HepG2 (cell line): Measurements from ENCODE around the gene LUZP1. TPM values are rescaled to one million over a fixed set of nuclear protein-coding genes. Genes with fewer than 3 reads are reported as not detected.

Experiments
- GTF3A ChIP-seq: sonication (generic); formaldehyde crosslinking; conservative IDR thresholded peaks from 2 replicates; pipeline ENCODE4 v1.4.0; 2020; ENCODE audit warnings: mild to moderate bottlenecking, missing genetic modification reagents
- MZF1 ChIP-seq: sonication (generic); formaldehyde crosslinking; IDR thresholded peaks from 2 replicates; pipeline ENCODE4 v1.8.1; 2023; ENCODE audit warnings: mild to moderate bottlenecking, missing genetic modification reagents, borderline replicate concordance
- SCMH1 ChIP-seq: sonication (generic); formaldehyde crosslinking; IDR thresholded peaks from 2 replicates; pipeline ENCODE4 v1.9.0; 2021; ENCODE audit warnings: missing genetic modification reagents, mild to moderate bottlenecking, borderline replicate concordance
- SOX13 ChIP-seq, 3 experiments: fragments of 450-650 bp in 1 of 3; sonication (generic) in 1 of 3; formaldehyde crosslinking in 1 of 3; IDR thresholded peaks in 2 of 3; conservative IDR thresholded peaks in 1 of 3; 2 replicates each; pipeline versions ENCODE4 v1.5.0 to v1.6.1; 2016 to 2020; ENCODE audit warnings: antibody characterized with exemption in 1 of 3, mild to moderate bottlenecking in 1 of 3, missing compliant biosample characterization in 1 of 3, missing genetic modification reagents in 1 of 3, moderate library complexity in 1 of 3
- SRY ChIP-seq: sonication (generic); formaldehyde crosslinking; IDR thresholded peaks from 2 replicates; pipeline ENCODE4 v1.8.0; 2022; ENCODE audit warnings: mild to moderate bottlenecking, missing genetic modification reagents
- TMF1 ChIP-seq: sonication (generic); formaldehyde crosslinking; IDR thresholded peaks from 2 replicates; pipeline ENCODE4 v1.8.1; 2022; ENCODE audit warnings: low read depth, missing genetic modification reagents
- XBP1 ChIP-seq: sonication (generic); formaldehyde crosslinking; IDR thresholded peaks from 2 replicates; pipeline ENCODE4 v1.5.0; 2020; ENCODE audit warnings: missing genetic modification reagents
- ZFP62 ChIP-seq: sonication (generic); formaldehyde crosslinking; IDR thresholded peaks from 2 replicates; pipeline ENCODE4 v1.4.0; 2020; ENCODE audit warnings: missing genetic modification reagents
- ZNF12 ChIP-seq: sonication (generic); formaldehyde crosslinking; IDR thresholded peaks from 2 replicates; pipeline ENCODE4 v1.5.0; 2020; ENCODE audit warnings: missing genetic modification reagents
- ZNF501 ChIP-seq: sonication (generic); formaldehyde crosslinking; IDR thresholded peaks from 2 replicates; pipeline ENCODE4 v1.5.1; 2020; ENCODE audit warnings: mild to moderate bottlenecking, moderate library complexity, missing genetic modification reagents
- ZNF530 ChIP-seq: sonication (generic); formaldehyde crosslinking; IDR thresholded peaks from 2 replicates; pipeline ENCODE4 v1.5.0; 2020; ENCODE audit warnings: low read depth, mild to moderate bottlenecking, missing genetic modification reagents
- ZNF629 ChIP-seq: sonication (generic); formaldehyde crosslinking; conservative IDR thresholded peaks from 2 replicates; pipeline ENCODE4 v1.5.0; 2020; ENCODE audit warnings: missing genetic modification reagents
- ZNF746 ChIP-seq: sonication (generic); formaldehyde crosslinking; IDR thresholded peaks from 2 replicates; pipeline ENCODE4 v1.8.0; 2022; ENCODE audit warnings: mild to moderate bottlenecking, missing genetic modification reagents
- ZNF878 ChIP-seq: sonication (generic); formaldehyde crosslinking; IDR thresholded peaks from 2 replicates; pipeline ENCODE4 v1.8.1; 2023; ENCODE audit warnings: mild to moderate bottlenecking, missing genetic modification reagents, moderate library complexity
- ZSCAN25 ChIP-seq: sonication (generic); formaldehyde crosslinking; IDR thresholded peaks from 2 replicates; pipeline ENCODE4 v1.8.0; 2022; ENCODE audit warnings: mild to moderate bottlenecking, missing genetic modification reagents
- polyA plus RNA-seq, 8 experiments: library from polyadenylated mRNA; depleted of rRNA in 3 of 8; stranded (reverse) in 7 of 8; unstranded in 1 of 8; fragments of >200 nt; fragmentation: Illumina TruSeq in 4 of 8; extraction: Trizol in 4 of 8; gene quantifications; 2 replicates each; pipeline versions ENCODE4 v1.2.1 to v1.2.3, GENCODE V29; 2011 to 2016; ENCODE audit warnings: low read depth in 4 of 8, missing spikeins in 1 of 8, mixed read lengths in 1 of 8; ENCODE audit not compliant: insufficient read depth in 1 of 8
- total RNA-seq, 5 experiments: library from RNA; depleted of rRNA; stranded (reverse); fragments of >200 nt; fragmentation: Illumina TruSeq; extraction: Trizol; gene quantifications; 2 replicates each; pipeline ENCODE4 v1.2.3, GENCODE V29; 2016; ENCODE audit warnings: low read depth in 1 of 5
- TF ChIP-seq, protein P1 (sequence below): sonication (generic); formaldehyde crosslinking; IDR thresholded peaks from 2 replicates; pipeline ENCODE4 v1.4.0; 2020; ENCODE audit warnings: low read depth, missing genetic modification reagents
- TF ChIP-seq, protein P2 (sequence below): sonication (generic); formaldehyde crosslinking; IDR thresholded peaks from 2 replicates; pipeline ENCODE4 v1.5.0; 2020; ENCODE audit warnings: mild to moderate bottlenecking, missing genetic modification reagents, moderate library complexity
- TF ChIP-seq, protein P3 (sequence below): IDR thresholded peaks from 2 replicates; pipeline ENCODE4 v1.6.1; 2016; ENCODE audit warnings: missing compliant biosample characterization, missing genetic modification reagents, borderline replicate concordance
- TF ChIP-seq, protein P4 (sequence below): sonication (generic); formaldehyde crosslinking; IDR thresholded peaks from 2 replicates; pipeline ENCODE4 v1.5.0; 2020; ENCODE audit warnings: mild to moderate bottlenecking, missing genetic modification reagents

Gene LUZP1
- total and polyA plus RNA-seq, 2 of the 13 experiments (the other 11 are each of a cell fraction or from before 2014, with no cell fraction given), result 6.9 to 12.7 TPM

DNA sequence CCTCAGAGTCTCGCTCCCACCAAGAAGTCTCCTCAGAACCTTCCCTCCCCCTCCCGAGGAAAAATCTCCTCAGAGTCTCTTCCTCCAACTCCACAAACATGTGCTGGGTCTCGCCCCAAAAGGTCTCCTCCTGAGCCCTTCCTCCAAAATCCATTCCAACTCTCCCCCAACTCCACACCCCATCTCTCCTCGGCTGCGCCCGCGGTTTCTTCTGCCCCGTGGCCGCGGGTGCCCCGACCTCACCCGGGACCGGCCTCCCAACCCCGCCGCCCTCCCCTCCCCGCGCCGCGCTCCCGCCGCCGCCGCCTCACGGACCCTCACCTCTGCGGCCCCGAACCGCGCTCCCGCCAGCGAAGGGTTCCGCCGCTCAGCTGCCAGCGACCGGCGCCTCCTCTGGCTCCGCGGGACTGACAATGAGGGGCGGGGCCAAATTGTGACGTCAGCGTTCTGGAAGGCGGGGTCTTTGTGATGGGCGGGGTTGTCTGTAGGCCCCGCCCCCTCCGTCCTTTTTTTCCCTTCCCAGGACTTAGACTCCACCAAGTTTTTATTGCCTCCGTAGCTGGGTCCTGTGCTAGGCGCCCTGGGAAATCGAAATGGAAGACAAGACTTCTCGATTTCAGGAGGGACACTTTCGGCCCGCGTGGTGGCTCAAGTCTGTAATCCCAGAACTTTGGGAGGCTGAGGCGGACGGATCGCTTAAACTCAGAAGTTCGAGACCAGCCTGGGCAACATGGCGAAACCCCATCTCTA is at the start of gene LUZP1 (continued):
- TF ChIP-seq, protein P1, sequence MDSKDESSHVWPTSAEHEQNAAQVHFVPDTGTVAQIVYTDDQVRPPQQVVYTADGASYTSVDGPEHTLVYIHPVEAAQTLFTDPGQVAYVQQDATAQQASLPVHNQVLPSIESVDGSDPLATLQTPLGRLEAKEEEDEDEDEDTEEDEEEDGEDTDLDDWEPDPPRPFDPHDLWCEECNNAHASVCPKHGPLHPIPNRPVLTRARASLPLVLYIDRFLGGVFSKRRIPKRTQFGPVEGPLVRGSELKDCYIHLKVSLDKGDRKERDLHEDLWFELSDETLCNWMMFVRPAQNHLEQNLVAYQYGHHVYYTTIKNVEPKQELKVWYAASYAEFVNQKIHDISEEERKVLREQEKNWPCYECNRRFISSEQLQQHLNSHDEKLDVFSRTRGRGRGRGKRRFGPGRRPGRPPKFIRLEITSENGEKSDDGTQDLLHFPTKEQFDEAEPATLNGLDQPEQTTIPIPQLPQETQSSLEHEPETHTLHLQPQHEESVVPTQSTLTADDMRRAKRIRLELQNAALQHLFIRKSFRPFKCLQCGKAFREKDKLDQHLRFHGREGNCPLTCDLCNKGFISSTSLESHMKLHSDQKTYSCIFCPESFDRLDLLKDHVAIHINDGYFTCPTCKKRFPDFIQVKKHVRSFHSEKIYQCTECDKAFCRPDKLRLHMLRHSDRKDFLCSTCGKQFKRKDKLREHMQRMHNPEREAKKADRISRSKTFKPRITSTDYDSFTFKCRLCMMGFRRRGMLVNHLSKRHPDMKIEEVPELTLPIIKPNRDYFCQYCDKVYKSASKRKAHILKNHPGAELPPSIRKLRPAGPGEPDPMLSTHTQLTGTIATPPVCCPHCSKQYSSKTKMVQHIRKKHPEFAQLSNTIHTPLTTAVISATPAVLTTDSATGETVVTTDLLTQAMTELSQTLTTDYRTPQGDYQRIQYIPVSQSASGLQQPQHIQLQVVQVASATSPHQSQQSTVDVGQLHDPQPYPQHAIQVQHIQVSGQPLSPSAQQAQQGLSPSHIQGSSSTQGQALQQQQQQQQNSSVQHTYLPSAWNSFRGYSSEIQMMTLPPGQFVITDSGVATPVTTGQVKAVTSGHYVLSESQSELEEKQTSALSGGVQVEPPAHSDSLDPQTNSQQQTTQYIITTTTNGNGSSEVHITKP (CRISPR knock-in tag), result no peak
- TF ChIP-seq SOX13 (IDR thresholded peaks at IDR 0.05) (no peak), SOX13 (CRISPR knock-in tag; conservative IDR thresholded peaks at IDR 0.05 in 1 of 2, IDR thresholded peaks at IDR 0.05 in 1 of 2) (peak in 1 of 2 experiments; percentile 59; a peak in 2 of 4 replicates), ZNF746 (no peak), ZNF501 (CRISPR knock-in tag) (no peak), MZF1 (CRISPR knock-in tag) (no peak), SRY (no peak), ZNF629 (CRISPR knock-in tag) (no peak), ZNF878 (CRISPR knock-in tag) (no peak), ZSCAN25 (CRISPR knock-in tag) (peak; percentile 54; the same call in 1 of the 2 replicates), TMF1 (no peak), GTF3A (no peak), ZNF530 (no peak), ZFP62 (CRISPR knock-in tag) (no peak), XBP1 (CRISPR knock-in tag) (no peak), SCMH1 (CRISPR knock-in tag) (no peak), ZNF12 (CRISPR knock-in tag) (no peak)
- TF ChIP-seq, protein P2, sequence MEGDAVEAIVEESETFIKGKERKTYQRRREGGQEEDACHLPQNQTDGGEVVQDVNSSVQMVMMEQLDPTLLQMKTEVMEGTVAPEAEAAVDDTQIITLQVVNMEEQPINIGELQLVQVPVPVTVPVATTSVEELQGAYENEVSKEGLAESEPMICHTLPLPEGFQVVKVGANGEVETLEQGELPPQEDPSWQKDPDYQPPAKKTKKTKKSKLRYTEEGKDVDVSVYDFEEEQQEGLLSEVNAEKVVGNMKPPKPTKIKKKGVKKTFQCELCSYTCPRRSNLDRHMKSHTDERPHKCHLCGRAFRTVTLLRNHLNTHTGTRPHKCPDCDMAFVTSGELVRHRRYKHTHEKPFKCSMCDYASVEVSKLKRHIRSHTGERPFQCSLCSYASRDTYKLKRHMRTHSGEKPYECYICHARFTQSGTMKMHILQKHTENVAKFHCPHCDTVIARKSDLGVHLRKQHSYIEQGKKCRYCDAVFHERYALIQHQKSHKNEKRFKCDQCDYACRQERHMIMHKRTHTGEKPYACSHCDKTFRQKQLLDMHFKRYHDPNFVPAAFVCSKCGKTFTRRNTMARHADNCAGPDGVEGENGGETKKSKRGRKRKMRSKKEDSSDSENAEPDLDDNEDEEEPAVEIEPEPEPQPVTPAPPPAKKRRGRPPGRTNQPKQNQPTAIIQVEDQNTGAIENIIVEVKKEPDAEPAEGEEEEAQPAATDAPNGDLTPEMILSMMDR, result peak; percentile 30; the same call in 1 of the 2 replicates
- TF ChIP-seq, protein P3, sequence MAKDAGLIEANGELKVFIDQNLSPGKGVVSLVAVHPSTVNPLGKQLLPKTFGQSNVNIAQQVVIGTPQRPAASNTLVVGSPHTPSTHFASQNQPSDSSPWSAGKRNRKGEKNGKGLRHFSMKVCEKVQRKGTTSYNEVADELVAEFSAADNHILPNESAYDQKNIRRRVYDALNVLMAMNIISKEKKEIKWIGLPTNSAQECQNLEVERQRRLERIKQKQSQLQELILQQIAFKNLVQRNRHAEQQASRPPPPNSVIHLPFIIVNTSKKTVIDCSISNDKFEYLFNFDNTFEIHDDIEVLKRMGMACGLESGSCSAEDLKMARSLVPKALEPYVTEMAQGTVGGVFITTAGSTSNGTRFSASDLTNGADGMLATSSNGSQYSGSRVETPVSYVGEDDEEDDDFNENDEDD (CRISPR knock-in tag), result peak; percentile 28; the same call in 1 of the 2 replicates
- TF ChIP-seq, protein P4, sequence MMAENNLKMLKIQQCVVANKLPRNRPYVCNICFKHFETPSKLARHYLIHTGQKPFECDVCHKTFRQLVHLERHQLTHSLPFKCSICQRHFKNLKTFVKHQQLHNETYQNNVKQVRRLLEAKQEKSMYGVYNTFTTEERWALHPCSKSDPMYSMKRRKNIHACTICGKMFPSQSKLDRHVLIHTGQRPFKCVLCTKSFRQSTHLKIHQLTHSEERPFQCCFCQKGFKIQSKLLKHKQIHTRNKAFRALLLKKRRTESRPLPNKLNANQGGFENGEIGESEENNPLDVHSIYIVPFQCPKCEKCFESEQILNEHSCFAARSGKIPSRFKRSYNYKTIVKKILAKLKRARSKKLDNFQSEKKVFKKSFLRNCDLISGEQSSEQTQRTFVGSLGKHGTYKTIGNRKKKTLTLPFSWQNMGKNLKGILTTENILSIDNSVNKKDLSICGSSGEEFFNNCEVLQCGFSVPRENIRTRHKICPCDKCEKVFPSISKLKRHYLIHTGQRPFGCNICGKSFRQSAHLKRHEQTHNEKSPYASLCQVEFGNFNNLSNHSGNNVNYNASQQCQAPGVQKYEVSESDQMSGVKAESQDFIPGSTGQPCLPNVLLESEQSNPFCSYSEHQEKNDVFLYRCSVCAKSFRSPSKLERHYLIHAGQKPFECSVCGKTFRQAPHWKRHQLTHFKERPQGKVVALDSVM (CRISPR knock-in tag), result peak; percentile 34; the same call in 1 of the 2 replicates
